Fibroblast of the conjunctiva (primary cell): ENCODE results near the gene COL20A1.

Source experiments
- DNase-seq: peaks from one replicate; pipeline ENCODE4 v3.0.0-alpha.2; 2010; ENCODE audit warnings: low read depth

COL20A1 gene

DNA sequence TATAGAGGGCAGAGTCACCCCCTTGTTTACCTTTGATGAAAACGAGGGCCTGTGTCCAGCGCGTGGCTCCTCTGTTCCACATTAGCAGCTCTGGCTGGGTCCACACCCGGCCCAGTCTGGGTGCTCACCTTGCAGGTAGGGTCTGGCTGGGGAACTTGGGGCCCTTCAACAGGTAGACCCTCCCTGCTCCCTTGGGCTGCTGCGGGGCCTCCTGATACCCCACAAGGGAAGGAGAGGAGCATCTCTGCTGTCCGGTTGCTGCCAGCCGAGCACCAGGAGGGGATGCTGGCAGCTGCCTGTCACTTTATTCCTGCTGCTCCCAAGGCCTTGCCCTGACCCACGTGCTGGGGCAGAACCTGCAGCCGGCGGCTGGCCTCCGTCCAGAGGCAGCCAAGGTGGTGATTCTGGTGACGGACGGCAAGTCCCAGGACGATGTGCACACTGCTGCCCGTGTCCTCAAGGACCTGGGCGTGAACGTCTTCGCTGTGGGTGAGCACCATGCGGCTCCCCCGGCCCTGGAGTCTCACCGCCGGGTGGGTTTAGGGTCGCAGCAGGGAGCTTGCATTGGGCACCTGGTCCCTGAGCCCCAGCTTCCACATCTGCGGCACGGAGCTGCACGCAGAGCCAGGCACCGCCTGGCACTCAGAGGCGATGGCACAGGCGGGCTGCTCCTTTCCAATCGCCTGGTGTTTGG is 15.4 kb downstream of the COL20A1 start:
- no peak for DNase-seq

DNA sequence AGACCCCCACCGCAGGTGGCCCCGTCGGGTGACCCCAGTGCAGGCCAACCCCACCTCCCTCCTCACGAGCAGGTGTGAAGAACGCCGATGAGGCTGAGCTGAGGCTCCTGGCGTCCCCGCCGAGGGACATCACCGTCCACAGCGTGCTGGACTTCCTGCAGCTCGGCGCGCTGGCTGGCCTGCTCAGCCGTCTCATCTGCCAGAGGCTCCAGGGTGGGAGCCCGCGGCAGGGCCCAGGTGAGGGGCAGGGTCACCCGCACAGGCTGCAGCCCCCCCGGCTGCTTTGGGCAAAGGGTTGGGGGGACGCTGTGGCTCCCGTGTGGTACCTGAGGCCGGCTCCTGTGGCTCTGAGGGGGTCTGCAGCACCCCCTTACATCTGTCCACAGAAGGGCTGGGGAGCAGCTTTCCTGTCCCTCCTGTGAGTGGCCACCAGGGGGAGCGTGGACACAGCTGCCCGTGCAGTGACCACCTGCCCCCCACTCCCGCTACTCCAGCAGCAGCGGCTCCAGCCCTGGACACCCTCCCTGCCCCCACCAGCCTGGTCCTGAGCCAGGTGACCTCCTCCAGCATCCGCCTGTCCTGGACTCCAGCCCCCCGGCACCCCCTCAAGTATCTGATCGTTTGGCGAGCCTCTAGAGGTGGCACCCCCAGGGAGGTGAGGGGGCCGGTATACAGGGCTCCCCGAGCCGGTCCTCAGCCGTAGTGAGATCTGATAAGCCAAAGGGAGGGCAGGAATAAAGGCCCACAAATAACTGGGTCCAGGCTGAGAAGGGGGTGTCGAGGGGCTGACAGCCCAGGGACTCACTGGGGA is 16.5 kb downstream of the COL20A1 start:
- DNase-seq: no peak

DNA sequence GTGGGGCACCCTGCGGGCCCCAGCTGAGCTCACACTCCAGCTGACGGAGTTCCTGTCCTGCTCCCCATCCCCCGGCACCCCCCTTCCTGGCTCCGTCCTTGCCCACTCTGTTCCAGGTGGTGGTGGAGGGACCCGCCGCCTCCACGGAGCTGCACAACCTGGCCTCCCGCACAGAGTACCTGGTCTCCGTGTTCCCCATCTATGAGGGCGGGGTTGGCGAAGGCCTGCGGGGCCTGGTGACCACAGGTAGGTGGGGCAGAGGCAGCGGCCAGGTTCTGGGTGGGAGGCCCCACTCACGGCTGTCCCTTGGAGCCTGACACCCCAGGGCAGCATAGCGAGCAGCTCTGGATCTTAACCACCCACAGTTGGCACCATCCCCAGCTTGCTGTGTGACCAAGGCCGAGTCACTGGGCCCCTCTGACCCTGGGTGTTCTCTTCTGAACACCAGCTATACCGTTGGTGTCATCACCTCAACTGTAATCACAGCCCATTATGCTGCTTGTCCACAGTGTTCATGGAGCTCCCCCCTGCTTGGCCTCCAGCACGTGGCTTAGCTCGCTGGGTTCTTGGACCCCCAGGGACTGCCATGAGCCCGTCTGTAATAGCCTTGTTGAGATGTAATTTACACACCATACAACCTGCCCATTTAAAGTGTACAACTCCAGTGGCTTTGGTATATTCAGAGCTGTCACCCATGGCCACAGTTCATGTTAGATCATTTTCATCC is 17.4 kb downstream of the COL20A1 start:
- no peak for DNase-seq

DNA sequence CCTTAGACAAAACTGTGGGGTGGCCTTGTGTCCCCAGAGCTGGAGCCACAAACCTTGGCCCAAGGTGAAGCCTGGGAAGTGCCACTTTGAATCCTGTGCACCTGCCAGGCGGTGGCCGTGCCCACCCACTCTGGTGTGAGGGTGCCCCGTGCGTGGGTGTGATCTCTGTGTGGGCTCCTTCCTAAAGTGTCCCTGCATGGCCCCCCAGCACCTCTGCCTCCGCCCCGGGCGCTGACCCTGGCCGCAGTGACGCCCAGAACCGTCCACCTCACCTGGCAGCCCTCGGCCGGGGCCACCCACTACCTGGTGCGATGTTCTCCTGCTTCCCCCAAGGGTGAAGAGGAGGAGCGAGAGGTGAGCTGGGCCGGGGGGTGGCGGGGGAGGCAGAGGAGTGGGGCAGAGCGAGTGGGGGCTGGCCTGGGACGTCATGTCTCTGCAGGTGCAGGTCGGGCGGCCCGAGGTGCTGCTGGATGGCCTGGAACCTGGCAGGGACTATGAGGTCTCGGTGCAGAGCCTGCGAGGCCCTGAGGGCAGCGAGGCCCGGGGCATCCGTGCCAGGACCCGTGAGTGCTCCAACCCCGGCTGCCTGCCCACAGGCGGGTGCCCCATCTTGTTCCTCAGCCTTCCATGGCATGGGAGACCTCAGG is 18.3 kb downstream of the COL20A1 start:
- no peak for DNase-seq

DNA sequence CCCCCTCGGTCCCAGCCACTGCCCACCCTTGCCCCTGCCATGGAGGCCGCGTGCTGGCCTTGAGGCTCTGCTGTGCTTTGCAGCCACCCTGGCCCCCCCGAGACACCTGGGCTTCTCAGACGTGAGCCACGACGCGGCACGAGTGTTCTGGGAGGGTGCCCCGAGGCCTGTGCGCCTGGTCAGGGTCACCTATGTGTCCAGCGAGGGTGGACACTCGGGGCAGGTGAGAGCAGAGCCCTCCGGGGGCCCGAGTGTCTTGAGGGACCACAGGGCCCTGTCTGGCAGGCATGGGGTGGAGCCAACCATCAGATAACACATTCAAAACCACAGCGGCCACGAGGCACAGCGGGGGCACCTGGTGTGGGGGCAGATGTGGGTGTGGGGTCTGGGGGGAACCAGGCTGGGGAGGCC is 18.9 kb downstream of the COL20A1 start:
- no peak for DNase-seq

DNA sequence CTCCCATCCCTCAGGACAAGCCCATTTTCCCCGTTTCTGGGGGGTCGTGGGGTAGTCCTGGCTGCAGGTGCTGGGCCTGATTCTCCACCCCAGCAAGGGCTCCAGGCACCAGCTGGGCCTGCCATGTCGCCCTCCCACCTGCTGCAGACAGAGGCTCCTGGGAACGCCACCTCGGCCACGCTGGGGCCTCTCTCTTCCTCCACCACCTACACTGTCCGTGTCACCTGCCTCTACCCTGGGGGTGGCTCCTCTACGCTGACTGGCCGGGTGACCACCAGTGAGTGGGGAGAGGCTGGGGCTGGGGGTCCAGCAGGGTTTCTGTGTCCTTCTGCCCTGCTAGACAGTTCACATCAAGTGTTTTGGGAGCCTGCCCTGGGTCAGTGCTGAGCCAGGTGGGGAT is 19.3 kb downstream of the COL20A1 start:
- DNase-seq: no peak

DNA sequence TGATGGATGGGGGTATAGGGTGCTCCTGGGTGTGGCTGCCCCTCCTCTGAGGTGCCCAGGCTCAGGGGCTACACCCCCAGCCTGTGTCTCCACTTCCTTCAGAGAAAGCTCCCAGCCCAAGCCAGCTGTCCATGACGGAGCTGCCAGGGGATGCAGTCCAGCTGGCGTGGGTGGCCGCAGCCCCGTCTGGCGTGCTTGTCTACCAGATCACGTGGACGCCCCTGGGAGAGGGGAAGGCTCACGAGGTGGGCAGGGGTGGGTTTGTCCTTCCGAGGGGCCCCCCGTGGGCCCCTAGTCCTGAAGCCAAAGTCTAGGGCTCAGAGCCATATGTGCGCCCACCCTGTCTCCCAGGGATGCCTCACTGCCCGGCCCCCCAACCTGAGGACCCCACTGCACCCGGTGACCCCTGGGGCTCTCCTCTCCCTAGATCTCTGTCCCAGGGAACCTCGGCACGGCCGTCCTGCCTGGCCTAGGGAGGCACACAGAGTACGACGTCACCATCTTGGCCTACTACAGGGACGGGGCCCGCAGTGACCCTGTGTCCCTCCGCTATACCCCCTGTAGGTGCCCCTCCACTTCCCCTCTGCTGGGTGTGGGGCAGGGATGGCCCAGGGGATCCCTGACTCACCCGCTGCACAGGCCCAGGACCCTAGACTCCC is 19.8 kb downstream of the COL20A1 start:
- DNase-seq: no peak

DNA sequence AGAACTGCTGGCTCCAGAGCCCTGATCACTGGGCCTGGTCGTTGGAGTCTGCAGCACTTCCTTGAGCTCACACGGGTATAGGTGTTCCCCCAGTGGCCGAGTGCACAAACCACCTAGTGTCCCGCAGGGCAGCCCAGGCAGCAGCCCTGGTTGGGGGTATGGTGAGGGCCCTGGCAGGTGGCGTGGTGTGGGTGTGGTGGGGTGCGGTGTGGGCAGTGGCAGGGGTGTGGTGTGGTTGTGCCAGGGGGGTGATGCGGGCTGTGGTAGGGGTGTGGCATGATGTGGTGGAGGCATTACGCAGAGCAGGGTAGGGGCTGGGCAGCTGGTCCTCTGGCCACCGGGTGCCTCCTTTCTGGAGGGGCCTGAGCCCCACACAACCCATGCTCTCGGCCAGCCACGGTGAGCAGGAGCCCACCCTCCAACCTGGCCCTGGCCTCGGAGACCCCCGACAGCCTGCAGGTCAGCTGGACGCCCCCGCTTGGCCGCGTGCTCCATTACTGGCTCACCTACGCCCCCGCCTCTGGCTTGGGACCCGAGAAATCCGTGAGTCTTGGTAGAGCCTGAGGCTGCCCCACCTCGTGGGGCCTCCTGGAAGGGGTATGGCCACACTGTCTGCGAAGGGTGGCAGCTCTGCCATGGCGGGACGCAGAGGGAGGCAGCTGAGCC is 20.5 kb downstream of the COL20A1 start:
- no peak for DNase-seq

DNA sequence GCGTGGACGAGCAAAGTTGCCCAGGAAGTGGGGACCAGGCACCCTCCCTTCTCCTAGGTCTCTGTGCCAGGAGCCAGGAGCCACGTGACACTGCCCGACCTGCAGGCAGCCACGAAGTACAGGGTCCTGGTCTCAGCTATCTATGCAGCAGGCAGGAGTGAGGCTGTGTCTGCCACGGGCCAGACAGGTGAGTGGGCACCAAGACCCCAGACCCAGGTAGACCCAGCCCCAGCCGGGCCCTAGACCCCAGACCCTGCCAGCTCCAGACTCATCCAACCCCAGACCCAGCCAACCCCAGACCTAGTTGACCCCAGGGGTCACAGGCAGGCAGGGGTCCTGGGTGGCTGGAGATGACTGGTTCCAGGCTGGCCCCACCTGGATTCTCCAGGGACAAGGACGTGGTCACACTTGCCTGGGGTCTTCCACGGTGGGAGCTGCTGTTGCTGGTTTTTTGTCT is 21.1 kb downstream of the COL20A1 start:
- no peak for DNase-seq

DNA sequence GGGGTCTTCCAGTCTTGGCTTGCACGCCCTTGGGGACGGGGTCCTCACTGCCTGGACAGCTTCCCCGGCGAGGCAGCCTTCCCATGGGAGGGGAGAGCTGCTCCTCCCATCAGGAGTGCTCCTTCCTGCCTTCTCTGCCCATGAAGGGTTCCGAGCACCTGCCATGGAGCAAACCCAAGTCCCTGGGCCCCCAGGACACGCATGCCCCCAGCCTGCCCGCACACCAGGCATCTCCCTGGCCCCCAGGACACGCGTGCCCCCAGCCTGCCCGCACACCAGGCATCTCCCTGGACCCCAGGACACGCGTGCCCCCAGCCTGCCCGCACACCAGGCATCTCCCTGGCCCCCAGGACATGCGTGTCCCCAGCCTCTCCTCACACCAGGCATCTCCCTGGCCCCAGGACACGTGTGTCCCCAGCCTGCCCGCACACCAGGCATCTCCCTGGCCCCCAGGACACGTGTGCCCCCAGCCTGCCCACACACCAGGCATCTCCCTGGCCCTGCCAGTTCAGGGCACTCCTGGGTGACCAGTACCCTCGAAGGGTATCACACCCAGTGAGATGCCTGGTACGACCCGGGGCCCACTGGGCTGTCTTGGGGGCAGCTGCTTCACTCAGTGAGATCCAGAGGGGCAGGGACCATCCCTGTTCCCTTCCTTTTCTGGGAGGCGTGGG is 21.7 kb downstream of the COL20A1 start:
- no peak for DNase-seq

DNA sequence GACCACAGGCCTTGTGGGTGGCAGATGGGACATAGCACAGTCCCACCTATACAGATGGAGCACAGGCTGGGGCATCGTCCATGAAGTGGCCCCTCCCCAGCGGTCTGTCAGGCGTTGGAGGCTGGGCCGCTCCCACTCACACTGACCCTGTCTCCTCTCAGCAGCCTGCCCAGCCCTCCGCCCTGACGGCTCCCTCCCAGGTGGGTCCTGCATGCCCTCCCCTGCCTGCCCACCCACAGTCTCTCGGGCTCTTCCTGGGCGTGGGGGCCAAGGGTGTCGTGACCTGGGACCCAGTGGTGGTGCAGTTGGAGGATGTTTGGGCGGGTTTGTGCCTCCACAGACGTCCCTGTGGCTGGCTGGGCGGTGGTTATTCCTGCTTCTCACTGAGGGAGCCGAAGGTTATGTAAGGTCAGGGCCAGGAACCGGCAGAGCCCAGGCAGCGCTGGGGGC is 22.3 kb downstream of the COL20A1 start:
- DNase-seq: no peak

DNA sequence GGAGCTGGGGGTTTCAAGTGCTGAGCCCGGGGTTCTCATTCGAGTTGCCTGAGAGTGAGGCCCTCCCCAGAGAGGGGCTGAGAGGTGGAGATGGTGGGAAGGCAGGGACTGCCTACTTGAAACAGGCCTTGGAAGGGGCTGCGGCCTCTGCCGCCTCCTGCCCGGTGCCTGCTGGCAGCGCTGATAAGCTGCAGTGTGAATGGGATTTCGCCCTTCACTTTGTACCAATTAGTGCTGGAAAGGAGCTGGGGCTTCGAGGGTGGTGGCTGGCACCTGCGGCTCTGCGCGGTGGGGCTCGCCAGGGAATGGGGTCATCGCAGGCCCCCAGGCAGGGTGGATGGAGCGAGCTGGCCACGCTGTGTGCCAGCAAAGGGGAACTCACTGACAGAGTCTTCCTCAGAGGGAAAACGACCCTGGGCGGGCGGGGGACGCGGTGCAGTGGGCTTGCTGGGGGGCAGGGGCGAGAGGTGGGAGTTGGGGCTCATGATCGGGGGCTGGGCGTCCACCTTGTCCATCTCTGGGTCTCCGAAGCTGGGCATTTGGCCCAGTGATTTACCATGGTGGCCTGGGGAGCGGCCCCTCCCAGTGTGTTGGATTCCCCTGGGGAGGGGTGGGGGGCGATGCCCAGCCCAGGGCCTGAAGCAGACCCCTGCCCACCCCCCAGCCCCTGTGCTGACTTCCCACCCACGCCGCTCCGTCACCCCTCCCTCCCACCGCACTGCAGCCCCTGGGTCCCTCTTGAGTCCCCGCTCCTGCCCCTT is 22.9 kb downstream of the COL20A1 start:
- no peak for DNase-seq

DNA sequence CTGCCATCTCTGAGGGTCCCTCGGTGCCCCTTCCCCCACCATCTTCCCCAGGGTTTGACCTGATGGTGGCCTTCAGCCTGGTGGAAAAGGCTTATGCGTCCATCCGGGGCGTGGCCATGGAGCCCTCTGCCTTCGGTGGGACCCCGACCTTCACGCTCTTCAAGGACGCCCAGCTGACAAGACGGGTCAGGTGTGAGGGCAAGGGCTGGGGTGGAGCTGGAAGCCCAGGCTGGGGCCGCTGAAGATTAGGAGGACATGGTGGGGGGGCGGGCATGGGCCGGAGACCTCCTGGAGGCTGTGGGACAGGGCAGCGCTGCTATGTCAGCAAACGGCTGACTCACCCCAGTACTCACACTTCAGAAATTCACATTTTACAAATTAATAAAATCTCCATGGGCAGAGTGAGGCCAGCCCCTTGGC is 23.5 kb downstream of the COL20A1 start:
- no peak for DNase-seq

DNA sequence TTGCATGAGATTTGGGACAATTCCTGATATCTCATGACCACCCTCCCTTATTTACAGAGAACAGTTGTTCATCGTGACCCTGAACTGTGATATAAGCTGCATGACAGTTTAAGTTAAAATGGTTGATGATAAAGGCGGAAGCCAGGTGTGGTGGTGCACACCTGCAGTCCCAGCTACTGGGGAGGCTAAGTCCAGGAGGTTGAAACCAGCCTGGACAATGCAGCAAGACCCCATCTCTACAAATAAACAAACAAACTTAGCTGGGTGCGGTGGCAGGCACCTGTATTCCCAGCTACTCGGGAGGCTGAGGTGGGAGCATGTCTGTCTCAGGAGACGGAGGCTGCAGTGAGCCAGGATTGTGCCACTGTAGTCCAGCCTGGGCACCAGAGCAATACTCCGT is 24.1 kb downstream of the COL20A1 start:
- DNase-seq: no peak

DNA sequence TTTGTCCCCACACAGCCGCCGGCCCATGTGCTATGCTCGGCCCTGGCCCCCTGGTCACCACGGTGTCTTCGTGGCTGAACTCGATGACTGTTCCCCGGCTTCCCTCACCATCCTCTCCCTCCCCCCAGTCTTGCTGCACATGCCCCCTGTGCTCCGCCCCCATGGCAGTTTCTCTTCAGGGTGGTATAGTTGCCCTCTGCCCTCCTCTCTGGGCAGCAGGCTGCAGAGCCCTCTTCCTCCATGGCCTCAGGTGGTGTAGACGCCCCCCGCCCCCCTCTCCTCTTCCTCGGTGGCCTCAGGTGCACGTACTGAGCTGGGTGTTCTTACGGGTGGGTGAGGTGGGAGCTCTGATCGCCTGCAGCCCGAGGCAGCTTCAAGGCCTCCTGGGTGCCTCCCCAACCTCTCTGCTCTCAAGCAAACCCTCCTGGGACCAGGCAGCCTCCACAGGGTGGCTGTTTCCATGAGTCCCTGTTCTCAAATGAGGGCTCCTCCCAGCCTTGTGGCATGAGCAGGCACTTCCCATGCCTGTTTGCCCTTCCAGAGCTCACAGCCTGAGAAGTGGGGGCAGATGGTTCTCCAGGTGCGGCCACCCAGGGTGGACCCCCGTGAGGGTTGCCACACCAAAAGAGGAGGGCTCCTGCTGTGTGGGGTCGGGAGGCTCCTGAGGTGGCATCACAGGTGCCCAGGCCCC is 24.8 kb downstream of the COL20A1 start:
- DNase-seq: no peak

DNA sequence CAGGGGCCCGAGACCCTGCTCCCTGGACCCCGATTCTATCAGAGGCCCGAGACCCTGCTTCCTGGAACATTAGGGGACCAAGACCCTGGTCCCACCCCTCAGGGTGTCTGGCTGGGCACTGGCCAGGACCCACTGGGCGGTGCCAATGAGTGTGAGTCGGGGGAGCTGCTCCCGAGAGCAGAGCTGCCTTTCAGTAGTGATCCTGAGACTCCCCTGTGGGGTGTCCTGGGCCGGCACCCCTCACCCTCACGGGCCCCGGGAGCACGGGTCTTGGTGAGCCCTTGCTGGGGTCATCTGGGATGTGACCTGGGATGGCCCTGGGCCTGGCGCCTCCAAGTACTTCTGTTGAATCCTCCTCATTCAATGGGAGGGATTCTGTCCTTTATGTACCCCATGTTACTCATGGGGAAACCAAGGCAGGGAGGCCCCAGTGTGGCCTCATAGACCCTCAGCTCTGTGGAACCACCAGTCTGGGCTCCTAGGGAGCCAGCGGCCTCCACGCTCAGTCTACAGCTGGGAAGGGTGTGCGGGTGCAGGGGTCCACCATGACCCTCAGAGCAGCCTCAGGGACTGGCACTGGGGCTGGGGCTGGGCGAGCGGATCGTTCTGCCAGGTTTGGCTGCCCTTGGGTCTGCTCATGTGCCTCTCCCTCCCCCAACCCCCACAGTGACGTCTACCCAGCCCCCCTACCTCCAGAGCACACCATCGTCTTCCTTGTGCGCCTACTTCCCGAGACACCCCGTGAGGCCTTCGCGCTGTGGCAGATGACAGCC is 25.6 kb downstream of the COL20A1 start:
- no peak for DNase-seq

DNA sequence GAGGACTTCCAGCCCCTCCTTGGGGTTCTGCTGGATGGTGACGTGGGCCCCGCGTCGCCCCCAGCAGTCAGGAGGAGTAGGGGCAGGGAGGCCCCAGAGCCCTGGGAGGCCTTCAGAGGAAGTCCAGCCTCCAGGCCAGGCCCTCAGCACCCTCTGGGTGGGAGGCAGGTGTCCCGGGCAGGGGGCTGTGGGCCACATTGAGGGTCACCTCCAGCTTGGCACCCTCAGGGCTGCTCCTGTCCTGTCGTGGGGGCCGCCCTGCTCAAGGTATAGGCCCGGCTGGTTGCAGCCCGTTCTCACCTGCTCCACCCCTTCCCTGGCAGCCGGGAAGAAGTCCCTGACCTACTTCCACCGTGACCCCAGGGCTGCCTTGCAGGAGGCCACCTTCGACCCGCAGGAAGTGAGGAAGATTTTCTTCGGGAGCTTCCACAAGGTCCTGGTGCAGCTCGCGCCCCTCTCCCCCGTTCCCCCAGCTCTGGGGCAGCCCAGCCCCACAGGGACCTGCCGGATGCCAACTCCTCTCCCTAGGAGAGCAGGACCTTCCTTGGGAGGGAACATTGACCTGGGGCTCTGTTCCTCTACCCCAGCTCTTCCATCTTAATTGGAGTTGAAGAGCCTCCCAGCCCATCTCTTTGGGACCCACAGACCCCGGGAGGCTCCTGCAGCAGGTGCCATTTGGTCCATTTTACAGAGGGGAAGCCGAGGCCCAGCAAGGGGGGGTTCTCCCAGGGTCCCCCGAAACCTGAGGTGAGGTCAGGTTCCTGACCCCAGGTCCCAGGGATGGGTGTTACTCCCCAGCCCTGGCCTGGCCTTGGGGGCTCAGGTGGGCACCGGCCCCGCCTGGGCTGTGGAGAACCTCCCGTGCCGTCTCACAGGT is 26.4 kb downstream of the COL20A1 start:
- DNase-seq: no peak
